HG03196 (cell line): ENCODE measurements around the gene SLC35F2.
A peak's percentile ranks its signal among the peaks of the same experiment; 100 is the strongest.
"Not testable (repeated sequence)": the region's sequence is repeated elsewhere in the genome, so short reads cannot be mapped to it uniquely, and the experiment has no call there.

ENCODE experiments used
- ATAC-seq: cut with Tn5 transposase; IDR thresholded peaks from one replicate; pipeline ENCODE4 v1.9.1; 2021; ENCODE audit not compliant: unreplicated experiment

The SLC35F2 gene

DNA sequence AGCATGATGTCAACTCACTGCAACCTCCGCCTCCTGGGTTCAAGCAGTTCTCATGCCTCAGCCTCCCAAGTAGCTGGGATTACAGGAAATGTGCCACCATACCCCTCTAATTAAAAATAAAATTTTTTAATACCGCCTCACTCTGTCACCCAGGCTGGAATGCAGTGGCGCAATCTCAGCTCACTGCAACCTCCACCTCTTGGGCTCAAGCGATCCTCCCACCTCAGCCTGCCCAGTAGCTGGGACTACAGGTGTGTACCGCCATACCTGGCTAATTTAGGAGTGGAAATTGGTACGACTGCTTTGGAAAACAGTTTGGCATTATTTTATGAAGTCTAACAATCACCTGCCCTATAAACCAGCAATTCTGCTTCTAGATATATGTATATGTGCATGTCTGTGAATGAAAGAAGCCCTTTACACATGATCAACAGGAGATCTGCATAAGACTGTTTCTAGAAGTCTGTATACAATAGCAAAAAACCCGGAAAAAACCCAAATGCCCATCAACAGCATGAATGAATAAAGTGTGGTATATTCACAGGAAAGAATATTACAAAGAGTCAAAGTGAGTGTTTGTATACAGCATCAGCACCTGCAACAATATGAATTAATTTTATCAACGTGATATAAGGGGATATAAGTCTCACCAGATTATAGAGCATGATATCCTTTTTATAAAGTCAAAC is 16.0 kb downstream of the SLC35F2 start:
- ATAC-seq: no peak

DNA sequence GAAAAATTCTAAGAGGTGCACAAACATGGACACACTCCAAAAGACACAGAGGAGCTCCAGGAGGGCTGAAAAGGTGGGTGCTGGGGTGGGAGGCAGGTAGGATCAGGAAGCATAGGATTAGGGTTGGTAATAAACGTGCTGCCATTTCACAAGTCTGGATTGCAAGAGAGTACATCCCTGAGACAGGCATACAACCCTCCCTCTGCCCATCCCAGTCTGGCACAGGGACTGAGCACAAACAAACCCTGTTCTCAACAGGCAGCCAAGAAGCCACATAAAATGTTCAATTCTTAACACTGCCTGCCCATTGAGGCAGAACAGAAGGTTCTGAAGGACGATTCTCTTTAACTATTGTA is 18.5 kb downstream of the SLC35F2 start:
- peak; percentile 17 for ATAC-seq

DNA sequence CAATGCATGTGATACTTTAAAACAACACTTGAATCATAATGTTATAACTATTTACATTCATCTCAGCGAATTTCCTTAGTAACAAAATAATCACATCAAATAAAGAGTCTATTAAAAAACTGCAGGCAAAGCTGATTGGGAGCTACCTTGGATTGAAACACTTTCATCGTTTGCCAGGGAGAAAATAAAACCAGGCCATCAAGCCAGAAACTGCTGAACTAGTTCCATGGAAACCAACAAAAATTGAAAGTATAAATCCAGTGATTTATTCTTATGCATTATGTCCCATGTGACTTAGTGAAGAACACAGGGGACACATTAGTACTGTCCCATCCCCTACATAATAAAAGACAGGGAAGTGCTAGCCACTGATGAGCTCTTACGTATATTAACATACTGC is 21.7 kb downstream of the SLC35F2 start:
- no peak for ATAC-seq

DNA sequence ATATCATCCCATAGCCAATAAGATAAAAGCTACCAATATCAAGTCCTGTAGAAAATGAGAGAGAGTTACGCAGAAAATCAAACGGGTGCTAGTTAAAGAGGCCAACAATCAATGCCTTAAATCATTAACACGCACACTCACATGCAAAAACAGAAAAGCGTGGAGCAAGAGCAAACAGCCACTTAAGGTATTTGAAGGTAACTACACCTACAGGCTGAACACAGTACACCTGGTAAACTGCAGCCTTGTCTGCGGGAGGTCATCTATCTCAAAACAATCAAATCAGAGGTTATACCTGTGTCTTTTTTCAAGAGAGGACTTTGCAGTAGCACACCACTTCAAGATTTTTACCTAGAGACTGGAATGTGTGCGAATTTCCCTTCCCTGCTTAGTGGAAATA is 23.6 kb downstream of the SLC35F2 start:
- no peak for ATAC-seq

DNA sequence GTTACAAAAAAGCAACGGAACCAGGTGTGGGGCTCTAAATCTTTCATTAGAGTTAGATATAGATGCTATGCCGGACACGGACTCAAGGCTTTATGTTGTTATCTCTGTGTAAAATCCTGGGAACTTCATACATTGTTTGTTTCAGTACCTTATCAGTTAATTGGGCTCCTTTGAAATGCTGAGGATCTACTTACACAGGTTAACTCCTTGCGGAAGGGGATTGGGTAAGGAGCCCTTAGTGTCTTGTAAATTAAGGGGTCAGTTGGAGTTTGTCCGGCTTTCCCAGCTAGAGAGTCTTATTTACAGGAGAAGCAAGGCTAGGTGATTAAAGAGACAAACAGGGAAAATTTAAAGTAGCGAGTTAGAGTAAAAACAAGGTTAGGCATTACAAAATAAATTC is 24.7 kb downstream of the SLC35F2 start:
- not testable (repeated sequence) for ATAC-seq

DNA sequence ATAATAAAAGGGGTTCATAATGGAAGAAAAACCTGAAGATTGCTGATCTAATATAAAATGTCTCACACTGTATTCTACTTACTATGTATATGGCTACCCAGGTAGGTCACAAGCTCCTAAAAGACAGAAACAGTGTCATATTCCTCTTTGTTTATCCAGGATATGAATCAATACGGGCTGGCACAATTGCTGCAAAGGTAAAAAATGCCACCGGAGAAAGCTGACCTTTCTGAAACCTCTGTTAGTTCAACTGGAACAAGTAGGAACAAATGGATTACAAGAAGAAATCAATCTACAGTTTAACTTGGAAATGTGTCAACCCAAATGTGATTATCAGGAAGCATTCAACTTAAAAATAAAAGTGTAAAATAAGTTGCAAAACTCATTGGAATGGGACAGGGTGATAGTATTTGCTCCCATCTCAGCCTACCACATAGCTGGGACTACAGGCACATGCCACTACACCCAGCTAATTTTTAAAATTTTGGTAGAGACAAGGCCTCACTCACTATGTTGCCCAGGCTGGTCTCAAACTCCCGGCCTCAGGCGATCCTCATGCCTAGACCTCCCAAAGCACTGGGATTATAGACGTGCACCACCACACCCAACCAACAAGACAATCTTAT is 27.6 kb downstream of the SLC35F2 start:
- no peak for ATAC-seq

DNA sequence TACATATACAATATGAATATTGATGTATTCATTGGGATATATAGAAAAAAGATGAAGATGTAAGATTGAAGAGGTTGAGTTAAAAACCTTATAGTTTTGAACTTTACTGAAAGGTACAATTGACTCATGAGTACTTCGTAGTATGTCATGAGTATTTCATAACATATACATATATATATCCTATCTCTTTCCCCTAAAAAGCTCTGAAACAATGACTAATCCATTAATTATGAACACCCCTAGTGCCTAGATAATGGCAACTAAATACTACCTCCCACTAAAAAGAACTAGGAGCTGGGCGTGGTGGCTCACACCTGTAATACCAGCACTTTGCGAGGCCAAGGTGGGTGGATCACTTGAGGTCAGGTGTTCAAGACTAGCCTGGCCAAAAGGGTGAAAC is 31.5 kb downstream of the SLC35F2 start:
- no peak for ATAC-seq

DNA sequence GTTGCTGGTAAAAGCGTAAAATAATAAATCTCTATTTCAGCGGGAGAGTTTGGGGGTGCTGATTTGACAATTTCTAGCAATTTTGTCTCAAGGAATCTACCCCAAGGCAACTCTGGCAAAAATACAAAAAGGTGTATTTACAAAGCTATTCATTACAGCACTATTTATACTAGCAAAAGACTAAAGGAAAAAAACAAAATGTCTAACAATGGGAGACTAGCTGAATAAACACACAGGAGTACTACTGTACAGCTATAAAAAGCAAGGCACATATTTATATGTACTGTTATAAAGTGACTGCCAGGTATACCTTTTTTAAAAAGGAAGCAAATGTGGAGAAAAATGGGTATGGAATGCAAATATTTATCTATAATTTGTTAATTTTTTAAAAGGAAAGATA is 32.7 kb downstream of the SLC35F2 start:
- no peak for ATAC-seq

DNA sequence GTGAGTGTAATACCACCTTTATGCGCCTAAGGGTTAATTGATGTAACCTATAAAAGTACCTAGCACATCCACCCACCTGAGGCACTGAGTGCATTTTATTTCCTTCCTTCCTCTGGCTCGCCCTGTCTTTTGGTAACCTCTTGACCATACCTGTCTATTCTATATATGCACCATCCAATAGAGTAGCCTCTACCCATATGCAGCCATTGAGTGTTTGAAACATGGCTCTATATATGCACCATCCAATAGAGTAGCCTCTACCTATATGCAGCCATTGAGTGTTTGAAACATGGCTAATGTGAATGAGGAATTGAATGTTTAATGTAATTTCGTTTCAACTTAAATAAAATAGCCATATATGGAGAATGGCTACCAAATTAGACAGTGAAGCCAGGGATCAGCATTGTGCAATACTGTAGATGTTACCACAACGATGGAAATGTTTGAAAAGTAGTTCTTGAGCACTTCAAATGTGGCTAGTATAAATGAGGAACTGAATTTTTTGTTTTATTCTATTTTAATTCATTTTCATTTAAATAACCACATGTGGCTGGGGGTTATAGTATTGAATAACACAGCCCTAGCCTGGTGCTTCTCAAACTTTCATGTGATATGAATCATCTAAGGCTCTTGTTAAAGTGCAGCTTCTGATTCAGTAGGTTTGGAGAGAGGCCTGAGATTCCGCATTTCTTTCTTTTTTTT is 33.8 kb downstream of the SLC35F2 start:
- ATAC-seq: no peak

DNA sequence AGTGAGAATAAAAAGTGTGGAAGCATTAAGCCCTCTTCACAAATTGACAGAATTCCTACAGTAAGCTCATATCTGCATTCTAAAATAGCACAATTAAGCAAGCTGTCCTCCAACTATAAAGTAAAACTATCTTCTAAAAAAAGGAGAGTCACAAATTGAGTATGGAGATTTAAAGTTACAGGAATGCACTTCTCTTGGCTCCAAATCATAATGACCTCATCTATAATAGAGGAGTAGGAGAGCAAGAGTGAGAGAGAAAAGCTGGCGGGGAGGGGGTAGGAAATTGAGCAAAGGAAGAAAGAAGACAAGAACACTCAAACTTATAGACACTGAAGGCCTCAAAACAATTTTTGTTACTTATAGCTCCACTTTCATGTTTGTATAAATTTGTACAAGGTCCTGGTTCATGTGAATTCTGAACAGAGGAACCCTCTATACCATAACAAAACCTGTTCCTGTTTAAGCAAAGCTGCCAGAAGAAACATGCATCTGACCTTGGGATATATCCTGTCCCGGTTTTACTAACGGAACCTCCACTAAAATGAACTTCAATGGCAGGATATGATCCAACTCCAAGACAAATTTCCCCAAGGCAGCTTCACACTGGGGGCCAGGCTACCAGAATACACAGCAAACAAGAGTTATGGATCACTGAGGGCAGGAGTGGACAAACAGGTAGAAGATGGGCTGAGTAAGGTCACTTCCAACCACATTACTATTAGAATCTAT is 37.2 kb downstream of the SLC35F2 start:
- ATAC-seq: no peak

DNA sequence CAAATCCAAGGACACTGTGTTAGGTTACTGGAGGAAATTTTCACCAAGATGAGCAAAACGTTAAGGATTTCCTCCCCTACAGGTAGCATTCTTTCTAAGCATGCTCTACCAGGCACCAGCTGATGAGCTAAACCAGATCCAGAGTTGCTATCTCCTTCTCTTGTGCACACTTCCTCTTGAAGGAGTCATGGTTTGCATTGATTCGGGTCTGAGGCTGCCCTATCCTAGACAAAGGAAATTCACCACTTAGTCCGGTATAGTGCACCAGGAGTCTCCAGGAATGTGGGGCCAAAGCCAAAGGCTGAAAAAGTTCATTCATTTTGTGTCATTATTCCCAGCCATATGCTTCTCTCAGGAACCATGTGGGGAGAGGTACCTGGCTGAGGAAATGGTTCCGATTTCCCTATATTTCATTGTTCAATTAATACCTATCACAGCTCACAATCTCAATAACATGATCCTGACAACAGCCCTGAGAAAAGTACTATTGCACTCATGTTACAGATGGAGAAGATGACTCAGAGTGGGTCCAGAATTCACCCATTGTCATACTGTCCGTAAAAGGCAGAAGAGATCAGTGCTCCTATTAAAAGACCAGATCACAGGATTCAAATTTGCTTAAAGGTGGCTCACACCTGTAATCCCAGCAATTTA is 39.1 kb downstream of the SLC35F2 start:
- no peak for ATAC-seq

DNA sequence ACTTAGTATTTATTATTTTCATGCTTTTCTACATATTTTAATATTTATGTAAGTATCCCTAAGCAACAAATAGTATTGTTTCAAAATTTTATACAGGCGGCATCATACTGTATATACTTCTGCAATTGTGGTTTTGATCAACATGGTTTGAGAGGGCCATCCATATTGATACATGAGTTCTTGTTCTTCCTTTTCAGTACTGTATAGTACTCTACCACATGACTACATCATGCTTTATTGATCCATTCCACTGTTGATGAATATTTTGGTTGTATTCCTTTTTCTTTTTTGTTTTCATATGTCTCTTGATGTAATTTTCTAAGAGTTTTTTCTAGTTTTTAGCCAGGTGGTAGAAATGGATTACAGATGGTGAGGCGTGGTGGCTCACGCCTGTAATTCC is 40.1 kb downstream of the SLC35F2 start:
- no peak for ATAC-seq

DNA sequence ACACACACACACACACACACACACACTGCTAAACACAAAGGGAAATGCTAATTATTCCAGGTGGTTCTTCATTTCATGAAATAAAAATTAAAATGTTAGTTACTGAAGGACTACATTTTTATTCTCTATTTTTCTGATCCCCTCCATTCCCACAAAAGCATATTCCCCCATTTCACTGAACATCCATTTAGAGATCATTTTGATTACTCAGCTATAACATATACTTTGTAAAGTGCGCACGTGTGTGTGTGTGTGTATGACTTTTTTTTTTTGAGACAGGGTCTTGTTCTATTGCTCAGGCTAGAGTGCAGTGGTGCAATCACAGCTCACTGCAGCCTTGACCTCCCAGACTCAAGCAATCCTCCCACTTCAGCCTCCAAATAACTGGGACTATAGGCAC is 42.6 kb downstream of the SLC35F2 start:
- no peak for ATAC-seq

DNA sequence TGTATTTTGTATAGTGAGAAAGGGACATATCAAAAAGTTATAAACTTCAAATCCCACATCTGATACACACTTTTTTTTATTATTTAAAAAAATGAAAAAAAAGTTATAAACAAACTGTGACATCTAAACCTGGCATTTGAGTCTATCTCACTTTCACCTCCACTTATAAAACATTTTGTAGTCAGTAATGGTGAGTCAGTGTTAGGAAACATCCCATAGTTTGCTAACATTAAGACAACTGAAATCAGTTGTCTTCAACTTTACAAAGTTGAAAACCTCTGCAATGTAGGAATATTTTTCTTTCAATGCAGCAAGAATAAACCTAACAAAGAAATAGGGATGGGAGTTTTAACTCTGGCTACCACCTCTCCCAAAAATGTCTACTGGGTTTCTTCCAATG is 47.7 kb downstream of the SLC35F2 start:
- no peak for ATAC-seq

DNA sequence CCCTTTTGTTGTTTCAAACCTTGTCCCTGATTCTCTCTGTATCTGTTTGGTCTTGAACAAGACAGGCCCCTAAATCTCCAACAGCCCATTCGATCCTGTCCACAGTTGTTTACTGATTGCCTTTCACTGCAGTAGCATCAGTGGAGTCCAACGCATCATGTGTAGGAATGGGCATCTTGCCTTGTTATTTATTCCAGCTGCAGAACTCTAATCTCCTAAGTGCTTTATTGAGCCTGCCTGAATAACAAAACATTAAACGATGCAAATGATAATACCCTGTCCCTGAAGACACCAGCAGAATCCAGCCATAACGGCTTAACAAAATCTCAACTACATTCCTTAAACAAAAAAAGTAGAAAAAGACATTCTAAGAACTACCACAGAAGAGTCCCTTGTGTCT is 50.1 kb downstream of the SLC35F2 start:
- no peak for ATAC-seq

DNA sequence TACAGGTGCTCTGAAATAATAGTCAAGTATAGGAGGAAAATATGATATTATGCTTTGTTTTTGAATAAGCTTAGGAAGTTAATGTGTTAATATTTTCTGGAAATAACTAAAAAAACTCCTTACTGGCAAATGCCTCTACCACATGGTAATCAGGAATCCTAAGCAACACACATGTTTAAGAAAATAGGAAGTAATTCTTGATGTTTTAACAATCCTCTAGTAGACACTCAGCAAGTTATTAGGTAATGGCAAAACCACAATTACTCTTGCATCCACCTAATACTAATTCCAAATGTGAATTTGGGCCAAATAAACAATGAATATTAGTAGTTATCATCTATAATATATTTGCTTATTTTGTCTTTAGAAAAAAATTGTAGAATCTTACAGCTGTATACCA is 53.6 kb downstream of the SLC35F2 start:
- no peak for ATAC-seq

DNA sequence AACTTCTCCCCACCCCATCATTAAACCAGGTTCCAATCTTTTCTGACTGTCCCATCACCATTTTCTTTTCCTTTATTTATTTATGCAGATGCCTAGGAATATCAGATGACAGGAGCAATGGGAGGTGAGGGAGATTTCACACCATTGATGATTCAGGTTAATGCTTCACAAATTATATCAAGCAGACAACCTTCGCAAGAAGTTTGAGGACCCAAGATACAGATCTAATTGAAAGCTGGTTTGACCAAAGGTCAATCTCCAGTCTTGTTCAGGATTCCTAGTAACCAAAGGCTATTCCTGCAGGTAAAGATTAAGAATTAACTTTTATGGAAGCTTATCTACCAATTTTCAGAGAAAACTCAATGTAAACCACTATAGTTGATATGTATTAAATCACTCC is 54.4 kb downstream of the SLC35F2 start:
- ATAC-seq: no peak

DNA sequence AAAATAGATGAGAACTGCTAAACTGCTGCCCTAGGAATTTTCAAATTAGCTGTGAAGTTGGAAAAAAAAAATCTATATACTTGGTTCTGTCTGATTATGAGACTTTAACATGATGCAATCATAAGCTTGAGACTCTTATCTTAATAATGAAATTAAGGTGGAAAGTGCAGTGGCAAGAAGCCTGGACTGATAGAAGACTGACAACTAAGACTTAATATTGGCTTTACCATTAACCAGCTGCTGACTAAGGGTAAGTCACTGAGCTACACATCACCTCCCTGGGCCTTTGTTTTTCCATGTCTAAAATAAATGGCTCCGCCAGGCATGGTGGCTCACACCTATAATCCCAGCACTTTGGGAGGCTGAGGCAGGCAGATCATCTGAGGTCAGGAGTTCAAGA is 56.9 kb downstream of the SLC35F2 start:
- ATAC-seq: no peak

DNA sequence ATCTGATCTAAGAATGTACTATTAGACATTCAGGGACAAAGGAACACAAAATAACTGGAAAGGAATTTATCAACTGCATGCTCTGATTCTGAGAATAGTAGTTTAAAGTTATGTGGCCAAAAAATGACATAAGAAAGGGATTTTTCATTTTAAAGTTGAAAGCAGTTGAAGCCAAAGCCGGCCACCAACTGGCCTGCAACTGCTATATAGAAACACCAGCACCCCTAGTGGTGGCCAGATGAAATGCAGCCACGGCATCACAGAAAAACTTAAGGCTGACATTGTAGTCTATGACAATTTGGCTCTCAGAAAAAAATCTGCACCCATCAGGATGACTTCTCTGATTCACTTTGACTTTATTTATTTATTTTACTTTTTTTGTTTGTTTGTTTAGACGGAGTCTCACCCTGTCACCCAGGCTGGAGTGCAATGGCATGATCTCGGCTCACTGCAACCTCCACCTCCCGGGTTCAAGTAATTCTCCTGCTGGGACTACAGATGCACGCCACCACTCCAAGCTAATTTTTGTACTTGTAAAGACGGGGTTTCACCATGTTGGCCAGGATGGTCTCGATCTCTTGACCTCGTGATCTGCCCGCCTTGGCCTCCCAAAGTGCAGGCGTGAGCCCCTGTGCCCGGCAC is 59.2 kb downstream of the SLC35F2 start:
- peak; percentile 82 for ATAC-seq

DNA sequence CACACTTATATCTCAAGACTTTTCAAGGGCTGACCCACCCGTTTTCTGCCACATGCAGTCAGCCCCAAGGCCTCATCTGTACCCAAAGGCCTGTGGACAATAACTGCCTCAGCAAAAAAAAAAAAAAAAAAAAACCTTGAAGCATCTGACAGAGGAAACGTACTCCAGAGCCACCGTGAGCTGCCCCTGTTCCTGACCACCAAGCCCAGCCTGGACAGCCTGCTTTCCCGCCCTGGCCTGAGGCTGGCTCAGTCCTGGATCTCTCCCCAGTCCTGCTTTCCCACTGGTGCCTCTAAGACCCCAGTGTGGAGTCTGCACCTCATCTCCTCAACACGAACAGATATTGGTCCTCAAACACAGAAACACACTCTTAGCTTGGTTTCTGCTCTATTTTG is 66.5 kb downstream of the SLC35F2 start:
- no peak for ATAC-seq
